G401.6 (cell line): ENCODE results near the gene DCXR.

ENCODE experiments used
- FAIRE-seq: peaks from 2 replicates; lab custom pipeline; 2012; peaks lifted over from hg19 to GRCh38; lab: Jason Lieb, UNC

Gene DCXR

GRCh38 chr17:81996757-81997441 is 40.6 kb downstream of the DCXR start:
- FAIRE-seq, result no peak

GRCh38 chr17:81996232-81996756 is 41.2 kb downstream of the DCXR start:
- FAIRE-seq, result no peak

- no peak for FAIRE-seq
Observed at GRCh38 chr17:81995463-81996231, 41.9 kb downstream of the DCXR start.

- no peak for FAIRE-seq
Observed at GRCh38 chr17:81994593-81995462, 42.7 kb downstream of the DCXR start.

GRCh38 chr17:81993729-81994592 is 43.5 kb downstream of the DCXR start:
- FAIRE-seq, result no peak

GRCh38 chr17:81992306-81993102 is 45.0 kb downstream of the DCXR start:
- no peak for FAIRE-seq

GRCh38 chr17:81991684-81992305 is 45.7 kb downstream of the DCXR start:
- FAIRE-seq, result no peak

GRCh38 chr17:81990836-81991683 is 46.4 kb downstream of the DCXR start:
- FAIRE-seq, result no peak

GRCh38 chr17:81987161-81987770 is 50.2 kb downstream of the DCXR start:
- no peak for FAIRE-seq

GRCh38 chr17:81986606-81987005 is 50.9 kb downstream of the DCXR start:
- no peak for FAIRE-seq
